ENCODE data around the gene ZDHHC8. TPM values are rescaled to one million over a fixed set of nuclear protein-coding genes. Genes with fewer than 3 reads are reported as not detected.

ZDHHC8 gene
- total RNA-seq, 1 donor from 2014 or later, result 118 TPM

GRCh38 chr22:20193761-20194494, 62.3 kb downstream of the ZDHHC8 start:
- H3K4me3 Mint-ChIP-seq (ENCODE audit: unreplicated experiment), result no peak overlapping the region
- peaks cover 4% of the 10 kb centered on the region for H3K27me3 Mint-ChIP-seq (ENCODE audit: unreplicated experiment)
- H3K36me3 Mint-ChIP-seq (ENCODE audit: low read depth, unreplicated experiment), result no peaks in the 10 kb centered on the region
- peaks cover 5% of the 10 kb centered on the region for H3K4me1 Mint-ChIP-seq (ENCODE audit: unreplicated experiment)
- H3K9me3 Mint-ChIP-seq (ENCODE audit: unreplicated experiment), result no peaks in the 10 kb centered on the region
- no peak for DNase-seq (ENCODE audit: low spot score)
- TF ChIP-seq, protein P1, sequence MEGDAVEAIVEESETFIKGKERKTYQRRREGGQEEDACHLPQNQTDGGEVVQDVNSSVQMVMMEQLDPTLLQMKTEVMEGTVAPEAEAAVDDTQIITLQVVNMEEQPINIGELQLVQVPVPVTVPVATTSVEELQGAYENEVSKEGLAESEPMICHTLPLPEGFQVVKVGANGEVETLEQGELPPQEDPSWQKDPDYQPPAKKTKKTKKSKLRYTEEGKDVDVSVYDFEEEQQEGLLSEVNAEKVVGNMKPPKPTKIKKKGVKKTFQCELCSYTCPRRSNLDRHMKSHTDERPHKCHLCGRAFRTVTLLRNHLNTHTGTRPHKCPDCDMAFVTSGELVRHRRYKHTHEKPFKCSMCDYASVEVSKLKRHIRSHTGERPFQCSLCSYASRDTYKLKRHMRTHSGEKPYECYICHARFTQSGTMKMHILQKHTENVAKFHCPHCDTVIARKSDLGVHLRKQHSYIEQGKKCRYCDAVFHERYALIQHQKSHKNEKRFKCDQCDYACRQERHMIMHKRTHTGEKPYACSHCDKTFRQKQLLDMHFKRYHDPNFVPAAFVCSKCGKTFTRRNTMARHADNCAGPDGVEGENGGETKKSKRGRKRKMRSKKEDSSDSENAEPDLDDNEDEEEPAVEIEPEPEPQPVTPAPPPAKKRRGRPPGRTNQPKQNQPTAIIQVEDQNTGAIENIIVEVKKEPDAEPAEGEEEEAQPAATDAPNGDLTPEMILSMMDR (IDR thresholded peaks at IDR 0.05; ENCODE audit: unreplicated experiment), result no peak
- no peak overlapping the region for H3K27ac Mint-ChIP-seq (ENCODE audit: unreplicated experiment)

DNA sequence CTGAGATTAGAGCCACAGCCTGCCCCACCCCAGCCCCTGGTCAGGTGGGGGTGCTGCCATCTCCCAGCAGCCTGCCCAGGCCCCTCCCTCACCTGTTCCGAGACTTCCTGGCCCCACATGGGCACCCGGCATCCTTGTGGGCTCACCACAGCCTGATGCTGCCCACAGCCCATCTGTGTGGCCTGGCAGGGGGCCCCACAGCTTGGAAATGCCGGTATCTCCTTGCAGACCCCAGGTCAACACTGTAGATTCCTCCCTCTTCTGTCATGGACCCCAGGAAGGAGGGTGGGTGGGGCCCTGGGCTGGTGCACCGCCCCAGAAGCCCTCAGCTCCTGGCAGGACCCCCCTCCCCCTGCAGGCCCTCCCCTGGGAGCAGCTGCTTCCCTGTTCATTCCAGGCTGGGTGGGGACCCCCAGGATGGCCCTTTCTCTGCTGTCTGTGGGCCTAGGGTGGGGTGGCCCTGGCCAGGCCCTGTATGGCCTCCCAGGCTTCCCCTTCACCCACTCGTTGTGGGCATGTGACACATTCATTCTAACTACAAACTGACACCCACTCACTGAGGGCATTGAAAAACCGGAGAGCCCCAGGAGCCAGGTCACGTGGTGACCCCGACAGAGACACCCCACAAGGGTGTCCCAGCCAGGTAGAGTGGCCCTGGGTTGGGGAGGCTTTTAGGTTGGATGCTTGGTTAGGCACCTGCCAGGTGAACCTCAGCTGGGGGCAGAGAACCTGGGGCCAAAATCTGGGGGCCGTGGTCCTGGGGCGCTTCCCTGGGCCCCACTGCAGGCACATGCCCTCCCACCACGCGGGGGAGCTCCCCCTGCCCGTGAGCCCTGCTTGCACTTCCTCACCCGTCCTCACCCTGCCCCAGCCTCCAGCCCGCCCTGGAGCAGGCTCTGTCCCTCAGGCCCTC, 63.3 kb downstream of the ZDHHC8 start:
- H3K9me3 Mint-ChIP-seq (ENCODE audit: unreplicated experiment), result no peaks in the 10 kb centered on the region
- TF ChIP-seq, protein P1 (IDR thresholded peaks at IDR 0.05; ENCODE audit: unreplicated experiment), result no peak
- H3K4me3 Mint-ChIP-seq (ENCODE audit: unreplicated experiment), result no peak overlapping the region
- H3K27me3 Mint-ChIP-seq (ENCODE audit: unreplicated experiment), result no peaks in the 10 kb centered on the region
- H3K4me1 Mint-ChIP-seq (ENCODE audit: unreplicated experiment), result peaks cover under 1% of the 10 kb centered on the region
- H3K27ac Mint-ChIP-seq (ENCODE audit: unreplicated experiment), result no peak overlapping the region
- H3K36me3 Mint-ChIP-seq (ENCODE audit: low read depth, unreplicated experiment), result no peaks in the 10 kb centered on the region
- DNase-seq (ENCODE audit: low spot score), result no peak

- Mint-ChIP-seq H3K4me3 (ENCODE audit: unreplicated experiment) (no peak overlapping the region), H3K27ac (ENCODE audit: unreplicated experiment) (no peak overlapping the region), H3K27me3 (ENCODE audit: unreplicated experiment) (no peaks in the 10 kb centered on the region), H3K9me3 (ENCODE audit: unreplicated experiment) (no peaks in the 10 kb centered on the region), H3K4me1 (ENCODE audit: unreplicated experiment) (no peaks in the 10 kb centered on the region), H3K36me3 (ENCODE audit: low read depth, unreplicated experiment) (no peaks in the 10 kb centered on the region)
- no peak for DNase-seq (ENCODE audit: low spot score)
- TF ChIP-seq, protein P1 (IDR thresholded peaks at IDR 0.05; ENCODE audit: unreplicated experiment), result no peak
These were observed 64.7 kb downstream of the ZDHHC8 start for GRCh38 chr22:20196094-20196842.

Small RNA genes lying within 50 kb of the gene (microRNA-seq; reads per million reads assigned to microRNA genes)
- 1.0 reads per million, percentile 13 among the genes with 10 or more reads in this experiment for gene MIR6816 (ENCODE audit: unreplicated experiment)

Other genes with a start within 250 kb of the ZDHHC8 start
- 49.0 TPM for gene COMT, start 190.0 kb upstream of the ZDHHC8 start, total RNA-seq (ENCODE audit: unreplicated experiment)
- gene TXNRD2, start 190.0 kb upstream of the ZDHHC8 start, total RNA-seq (ENCODE audit: unreplicated experiment), result 23.0 TPM
- gene ARVCF, start 115.0 kb upstream of the ZDHHC8 start, total RNA-seq (ENCODE audit: unreplicated experiment), result 67.3 TPM
- gene TANGO2, start 110.7 kb upstream of the ZDHHC8 start, total RNA-seq (ENCODE audit: unreplicated experiment), result 15.3 TPM
- gene DGCR8, start 51.6 kb upstream of the ZDHHC8 start, total RNA-seq (ENCODE audit: unreplicated experiment), result 46.6 TPM
- gene RANBP1, start 15.7 kb upstream of the ZDHHC8 start, total RNA-seq (ENCODE audit: unreplicated experiment), result 142 TPM
- 44.8 TPM for gene TRMT2A, start 14.6 kb upstream of the ZDHHC8 start, total RNA-seq (ENCODE audit: unreplicated experiment)
- gene CCDC188, start 19.3 kb downstream of the ZDHHC8 start, total RNA-seq (ENCODE audit: unreplicated experiment), result not detected
- 19.0 TPM for gene RTN4R, start 136.5 kb downstream of the ZDHHC8 start, total RNA-seq (ENCODE audit: unreplicated experiment)
- gene DGCR6L, start 188.3 kb downstream of the ZDHHC8 start, total RNA-seq (ENCODE audit: unreplicated experiment), result 54.2 TPM

Measured in endothelial cell (in vitro differentiated cells).